Measurements from ENCODE around the gene PROP1.

DNA sequence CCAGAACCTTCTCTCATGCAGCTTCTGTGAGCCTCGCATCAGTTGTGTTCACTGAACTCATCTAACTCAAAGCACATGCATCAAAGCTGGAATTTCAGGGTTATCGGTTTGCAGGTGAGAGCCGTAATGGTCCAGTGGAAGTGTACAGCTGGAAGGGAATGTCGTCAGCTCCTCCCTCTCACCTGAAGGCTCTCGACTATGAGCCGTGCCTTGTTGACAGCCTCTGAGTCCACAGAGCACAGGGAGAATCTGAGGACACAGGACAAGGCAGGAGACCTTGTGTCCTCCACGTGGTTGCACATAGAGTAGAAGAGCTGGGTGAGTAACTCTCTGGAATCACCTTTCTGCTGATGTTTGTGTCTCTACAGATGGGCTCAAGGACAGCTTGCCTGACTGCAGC is 38.8 kb downstream of the PROP1 start:
- TF ChIP-seq TAF1 (IDR thresholded peaks at IDR 0.05; ENCODE audit: low read depth): no peak
- no peak for TF ChIP-seq FOXM1 (IDR thresholded peaks at IDR 0.05; ENCODE audit: borderline replicate concordance, low read depth)
- TF ChIP-seq YY1 (IDR thresholded peaks at IDR 0.05; ENCODE audit: low read depth): no peak
- TF ChIP-seq ZBTB7A (IDR thresholded peaks at IDR 0.05; ENCODE audit: low read depth): no peak
- TF ChIP-seq RAD21 (IDR thresholded peaks at IDR 0.05; ENCODE audit: low read depth): no peak
- TF ChIP-seq EGR1 (IDR thresholded peaks at IDR 0.05): no peak

Data from Ishikawa (cell line).